ENCODE data around the gene MSI1.

- peak; percentile 32 to 90 (median 83) for TF ChIP-seq POLR2A (IDR thresholded peaks at IDR 0.05)
- TF ChIP-seq CTCF (IDR thresholded peaks at IDR 0.05) = no peak
Measured at GRCh38 chr12:120324841-120325417, 44.0 kb downstream of the MSI1 start.

All from body of pancreas (tissue), 4 donors.